BE2C (cell line): ENCODE measurements around the gene KRT83.

Source experiments
- DNase-seq: peaks from one replicate; pipeline ENCODE4 v3.0.0-alpha.2; 2020
- H3K27me3 ChIP-seq: fragments of 250-450 bp; sonication (Bioruptor Pico); 2 replicates; pipeline ENCODE4 v1.5.1; 2020; ENCODE audit warnings: mild to moderate bottlenecking
- H3K36me3 ChIP-seq: fragments of 250-450 bp; sonication (Bioruptor Pico); 2 replicates; pipeline ENCODE4 v1.5.1; 2020; ENCODE audit warnings: mild to moderate bottlenecking
- H3K4me1 ChIP-seq: fragments of 250-450 bp; sonication (Bioruptor Pico); 2 replicates; pipeline ENCODE4 v1.5.1; 2020
- H3K4me3 ChIP-seq: 2 replicates; pipeline ENCODE4 v1.5.1; 2011; ENCODE audit warnings: low read depth, low read length
- H3K9me3 ChIP-seq: fragments of 250-450 bp; sonication (Bioruptor Pico); 2 replicates; pipeline ENCODE4 v1.5.1; 2020
- TF ChIP-seq, protein P1 (sequence below): IDR thresholded peaks from 2 replicates; pipeline ENCODE4 v1.5.1; 2012; ENCODE audit warnings: mild to moderate bottlenecking, low read depth, low read length

KRT83 gene

DNA sequence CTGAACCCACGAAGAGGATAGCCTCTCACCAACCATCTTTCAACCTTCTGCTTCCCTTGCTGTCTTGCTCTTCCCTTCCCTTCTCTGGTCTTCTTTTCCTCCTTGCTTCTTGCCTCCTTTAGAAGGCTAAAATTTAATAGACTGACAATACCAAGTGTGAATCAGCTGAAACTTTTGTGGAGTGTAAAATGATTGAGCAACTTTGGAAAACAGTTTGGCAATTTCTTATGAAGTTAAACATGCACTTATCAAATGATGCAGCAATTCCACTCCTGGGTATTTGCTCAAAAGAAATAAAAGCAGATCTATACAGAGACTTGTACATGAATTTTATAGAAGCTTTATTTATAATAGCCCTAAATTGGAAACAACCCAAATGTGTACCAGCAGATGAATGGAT is 50.0 kb downstream of the KRT83 start:
- H3K36me3 ChIP-seq, result no peaks in the 10 kb centered on the region
- no peaks in the 10 kb centered on the region for H3K27me3 ChIP-seq
- H3K9me3 ChIP-seq, result no peaks in the 10 kb centered on the region
- no peaks in the 10 kb centered on the region for H3K4me1 ChIP-seq
- no peak for DNase-seq
- TF ChIP-seq, protein P1, sequence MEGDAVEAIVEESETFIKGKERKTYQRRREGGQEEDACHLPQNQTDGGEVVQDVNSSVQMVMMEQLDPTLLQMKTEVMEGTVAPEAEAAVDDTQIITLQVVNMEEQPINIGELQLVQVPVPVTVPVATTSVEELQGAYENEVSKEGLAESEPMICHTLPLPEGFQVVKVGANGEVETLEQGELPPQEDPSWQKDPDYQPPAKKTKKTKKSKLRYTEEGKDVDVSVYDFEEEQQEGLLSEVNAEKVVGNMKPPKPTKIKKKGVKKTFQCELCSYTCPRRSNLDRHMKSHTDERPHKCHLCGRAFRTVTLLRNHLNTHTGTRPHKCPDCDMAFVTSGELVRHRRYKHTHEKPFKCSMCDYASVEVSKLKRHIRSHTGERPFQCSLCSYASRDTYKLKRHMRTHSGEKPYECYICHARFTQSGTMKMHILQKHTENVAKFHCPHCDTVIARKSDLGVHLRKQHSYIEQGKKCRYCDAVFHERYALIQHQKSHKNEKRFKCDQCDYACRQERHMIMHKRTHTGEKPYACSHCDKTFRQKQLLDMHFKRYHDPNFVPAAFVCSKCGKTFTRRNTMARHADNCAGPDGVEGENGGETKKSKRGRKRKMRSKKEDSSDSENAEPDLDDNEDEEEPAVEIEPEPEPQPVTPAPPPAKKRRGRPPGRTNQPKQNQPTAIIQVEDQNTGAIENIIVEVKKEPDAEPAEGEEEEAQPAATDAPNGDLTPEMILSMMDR, result no peak
- H3K4me3 ChIP-seq, result no peak overlapping the region

DNA sequence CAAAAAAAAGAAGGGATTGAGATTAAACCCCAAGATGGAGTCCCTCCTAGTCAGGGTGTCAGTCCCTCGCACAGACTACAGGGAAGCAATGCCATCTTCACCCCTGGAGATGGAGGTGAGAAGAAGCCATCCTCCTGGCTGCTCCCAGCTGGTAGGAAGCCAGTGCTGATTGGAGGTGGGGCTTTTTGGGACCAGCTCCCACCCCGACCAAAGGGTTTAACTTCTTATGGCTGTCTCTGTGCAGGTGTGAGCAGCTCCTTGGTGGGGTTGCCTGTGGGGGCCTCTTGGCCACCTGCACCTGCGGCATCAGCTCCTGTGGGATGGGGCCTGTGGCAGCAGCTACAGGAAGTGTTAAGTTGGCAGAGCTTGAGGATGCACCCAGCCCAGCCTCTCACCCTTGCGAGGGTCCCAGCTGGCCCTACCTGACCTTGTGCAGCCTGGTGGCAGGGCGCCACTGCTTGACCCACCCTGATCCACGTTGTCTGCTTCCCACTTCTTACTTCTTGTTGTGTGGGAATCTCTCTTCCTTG is 50.6 kb downstream of the KRT83 start:
- no peak overlapping the region for H3K4me3 ChIP-seq
- H3K36me3 ChIP-seq, result no peaks in the 10 kb centered on the region
- H3K27me3 ChIP-seq, result no peaks in the 10 kb centered on the region
- TF ChIP-seq, protein P1, result no peak
- no peaks in the 10 kb centered on the region for H3K4me1 ChIP-seq
- DNase-seq, result no peak
- H3K9me3 ChIP-seq, result no peaks in the 10 kb centered on the region

DNA sequence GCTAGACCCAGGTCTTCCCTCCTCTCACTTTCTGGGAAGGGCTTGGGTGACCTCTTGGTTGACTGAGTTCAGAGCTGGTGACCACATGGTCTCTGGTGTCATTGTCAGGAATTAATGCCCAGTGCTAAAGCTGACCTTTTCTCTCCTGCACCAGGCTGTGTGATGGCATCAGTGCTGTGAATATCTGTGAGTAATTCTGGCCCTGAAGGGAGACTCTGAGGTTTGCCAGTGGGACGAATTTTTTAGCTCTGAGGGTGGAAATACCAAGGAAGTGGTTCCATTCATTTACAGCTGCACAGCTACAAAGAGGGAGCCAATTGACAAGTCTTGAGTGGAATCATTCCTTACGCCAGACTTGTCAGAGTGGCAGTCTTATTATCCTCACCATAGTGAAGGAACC is 53.0 kb downstream of the KRT83 start:
- Histone ChIP-seq H3K4me1 (no peaks in the 10 kb centered on the region), H3K36me3 (no peaks in the 10 kb centered on the region), H3K9me3 (no peaks in the 10 kb centered on the region), H3K27me3 (no peaks in the 10 kb centered on the region), H3K4me3 (no peak overlapping the region)
- TF ChIP-seq, protein P1, result no peak
- DNase-seq, result no peak

- Histone ChIP-seq H3K4me1 (no peaks in the 10 kb centered on the region), H3K27me3 (no peaks in the 10 kb centered on the region), H3K36me3 (no peaks in the 10 kb centered on the region), H3K4me3 (no peak overlapping the region), H3K9me3 (no peaks in the 10 kb centered on the region)
- TF ChIP-seq, protein P1, result no peak
- no peak for DNase-seq
Measured at GRCh38 chr12:52267699-52268098, 53.5 kb downstream of the KRT83 start.

DNA sequence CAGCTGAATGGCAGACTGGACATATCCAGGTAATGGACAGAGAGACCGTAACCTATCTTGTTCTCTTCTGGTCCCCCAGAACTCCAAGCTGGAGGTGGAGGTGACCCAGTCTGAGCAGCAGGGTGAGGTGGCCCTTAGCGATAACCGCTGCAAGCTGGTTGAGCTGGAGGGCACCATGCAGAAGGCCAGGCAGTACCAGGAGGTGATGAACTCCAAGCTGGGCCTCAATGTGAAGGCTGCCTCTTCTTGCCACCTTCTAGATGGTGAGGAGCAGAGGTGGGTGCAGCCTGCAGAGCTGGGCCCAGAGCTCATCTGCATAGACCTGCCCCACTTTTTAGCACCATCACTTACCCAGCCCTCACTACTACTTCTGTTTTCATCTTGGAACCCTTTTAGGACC is 53.9 kb downstream of the KRT83 start:
- Histone ChIP-seq H3K36me3 (no peaks in the 10 kb centered on the region), H3K4me3 (no peak overlapping the region), H3K27me3 (no peaks in the 10 kb centered on the region), H3K4me1 (no peaks in the 10 kb centered on the region), H3K9me3 (no peaks in the 10 kb centered on the region)
- no peak for DNase-seq
- TF ChIP-seq, protein P1, result no peak

DNA sequence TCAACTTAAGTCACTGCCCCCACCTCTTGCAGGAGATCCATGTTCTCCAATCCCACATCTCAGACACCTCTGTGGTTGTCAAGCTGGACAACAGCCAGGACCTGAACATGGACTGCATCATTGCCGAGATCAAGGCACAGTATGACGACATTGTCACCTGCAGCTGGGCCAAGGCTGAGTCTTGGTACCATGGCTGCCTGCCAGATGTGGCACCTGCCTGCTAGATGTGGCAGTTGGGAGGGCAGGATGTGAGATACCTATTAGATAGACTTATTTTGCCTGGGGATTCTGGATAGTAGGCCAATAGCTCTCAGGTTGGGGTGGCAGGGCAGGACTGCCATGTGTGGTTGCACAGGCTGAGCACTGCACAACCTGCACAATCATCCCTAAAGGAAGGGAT is 54.7 kb downstream of the KRT83 start:
- Histone ChIP-seq H3K9me3 (no peaks in the 10 kb centered on the region), H3K27me3 (no peaks in the 10 kb centered on the region), H3K36me3 (no peaks in the 10 kb centered on the region), H3K4me3 (no peak overlapping the region), H3K4me1 (no peaks in the 10 kb centered on the region)
- DNase-seq, result no peak
- TF ChIP-seq, protein P1, result no peak
